ENCODE measurements around the gene CAV2.

Gene CAV2

GRCh38 chr7:116499168-116500077 lies at the start of gene CAV2:
Gene CAV2 (plus strand): TSS chr7:116499738. CDS start chr7:116499782, 44 bp downstream.
- no peak for TF ChIP-seq CTCF (conservative IDR thresholded peaks at IDR 0.05)
- TF ChIP-seq ZFX (IDR thresholded peaks at IDR 0.05) = no peak
- H3K27ac ChIP-seq = no peak within 1 kb of the TSS

GRCh38 chr7:116449950-116450349 lies 49.6 kb upstream of the CAV2 start:
- TF ChIP-seq ZFX (IDR thresholded peaks at IDR 0.05) (no peak), CTCF (conservative IDR thresholded peaks at IDR 0.05) (no peak)
- no peak overlapping the region for H3K27ac ChIP-seq

- no peak overlapping the region for H3K27ac ChIP-seq
- TF ChIP-seq CTCF (conservative IDR thresholded peaks at IDR 0.05) = peak; percentile 21; the same call in 1 of the 2 replicates
- no peak for TF ChIP-seq ZFX (IDR thresholded peaks at IDR 0.05)
Measured at GRCh38 chr7:116451957-116452729, 47.4 kb upstream of the CAV2 start.

GRCh38 chr7:116454377-116454776 lies 45.2 kb upstream of the CAV2 start:
- TF ChIP-seq CTCF (conservative IDR thresholded peaks at IDR 0.05) (no peak), ZFX (IDR thresholded peaks at IDR 0.05) (no peak)
- H3K27ac ChIP-seq = no peak overlapping the region

- TF ChIP-seq CTCF (conservative IDR thresholded peaks at IDR 0.05) (no peak), ZFX (IDR thresholded peaks at IDR 0.05) (no peak)
- H3K27ac ChIP-seq = no peak overlapping the region
Measured at GRCh38 chr7:116455009-116455408, 44.5 kb upstream of the CAV2 start.

GRCh38 chr7:116455499-116455898 lies 44.0 kb upstream of the CAV2 start:
- TF ChIP-seq ZFX (IDR thresholded peaks at IDR 0.05) (no peak), CTCF (conservative IDR thresholded peaks at IDR 0.05) (no peak)
- no peak overlapping the region for H3K27ac ChIP-seq

GRCh38 chr7:116461500-116461899 lies 38.0 kb upstream of the CAV2 start:
- TF ChIP-seq CTCF (conservative IDR thresholded peaks at IDR 0.05) (peak; percentile 10; the same call in 1 of the 2 replicates), ZFX (IDR thresholded peaks at IDR 0.05) (no peak)
- no peak overlapping the region for H3K27ac ChIP-seq
